Subcutaneous abdominal adipose tissue (tissue), 5 donors: ENCODE results near the gene ZNF345.
A peak's percentile ranks its signal among the peaks of the same experiment; 100 is the strongest.

Experiments
- H3K27ac ChIP-seq: one replicate; pipeline ENCODE4 v1.7.0; 2013; ENCODE audit warnings: low read depth, mild to moderate bottlenecking, inconsistent platforms, low read length, moderate library complexity
- H3K27me3 ChIP-seq, 5 donors: one replicate each; pipeline ENCODE4 v1.7.0; 2013; ENCODE audit warnings: low read length in 5 of 5, inconsistent platforms in 1 of 5; ENCODE audit not compliant: control insufficient read depth in 5 of 5, insufficient read depth in 4 of 5
- H3K36me3 ChIP-seq, 5 donors: one replicate each; pipeline ENCODE4 v1.7.0; 2013; ENCODE audit warnings: low read length in 5 of 5; ENCODE audit not compliant: control insufficient read depth in 5 of 5, insufficient read depth in 5 of 5
- H3K4me1 ChIP-seq, 5 donors: one replicate each; pipeline ENCODE4 v1.7.0; 2013; ENCODE audit warnings: low read length in 5 of 5, mild to moderate bottlenecking in 3 of 5, moderate library complexity in 1 of 5; ENCODE audit not compliant: control insufficient read depth in 5 of 5, insufficient read depth in 5 of 5
- H3K4me3 ChIP-seq, 5 donors: one replicate each; pipeline ENCODE4 v1.7.0; 2013; ENCODE audit warnings: low read length in 5 of 5, low read depth in 1 of 5
- H3K9ac ChIP-seq, 5 donors: one replicate each; pipeline ENCODE4 v1.7.0; 2013; ENCODE audit warnings: low read length in 5 of 5, mild to moderate bottlenecking in 4 of 5, moderate library complexity in 3 of 5
- H3K9me3 ChIP-seq, 5 donors: one replicate each; pipeline ENCODE4 v1.7.0; 2013; ENCODE audit warnings: low read length in 5 of 5; ENCODE audit not compliant: control insufficient read depth in 5 of 5
- donor health status: healthy.
- donor health status: healthy.
- donor health status: healthy.
- donor health status: healthy.
- donor health status: healthy.

ZNF345 gene

DNA sequence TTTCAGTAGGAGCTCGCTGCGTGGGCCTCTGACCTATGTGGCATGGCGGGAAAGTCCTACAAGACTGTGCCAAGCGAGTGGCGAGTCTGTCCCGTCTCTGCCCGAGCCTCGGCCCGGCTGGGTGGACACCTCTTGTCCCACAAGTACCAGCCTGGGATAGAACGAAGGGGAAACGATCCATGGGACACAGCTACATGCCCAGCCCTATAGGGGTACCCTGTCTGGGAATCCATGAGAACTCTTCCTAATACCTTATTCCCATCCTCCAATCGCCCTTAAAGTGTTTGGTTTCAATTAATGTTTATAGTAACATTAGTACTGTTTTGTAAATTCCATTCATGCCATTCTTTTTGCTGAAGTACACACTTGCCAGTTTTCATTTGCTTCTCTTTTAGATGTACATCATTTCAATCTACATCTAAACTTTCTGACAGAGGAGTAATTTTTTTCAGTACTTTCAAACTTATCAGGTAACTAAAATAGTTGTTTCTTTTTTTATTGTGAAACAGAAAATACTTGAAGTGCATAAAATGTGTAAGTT is 11.8 kb upstream of the ZNF345 start:
- H3K36me3 ChIP-seq, result peaks cover 0 to 12% (median 7%) of the 10 kb centered on the region in 5 donors
- H3K9ac ChIP-seq, result peak overlapping the region; percentile 82 to 95 (median 84)
- peak overlapping the region; percentile 89 for H3K27ac ChIP-seq
- peaks cover 2 to 21% (median 18%) of the 10 kb centered on the region in 5 donors for H3K4me1 ChIP-seq
- no peaks in the 10 kb centered on the region for H3K27me3 ChIP-seq
- peak overlapping the region; percentile 93 to 100 (median 98) for H3K4me3 ChIP-seq
- peaks cover 5 to 26% (median 21%) of the 10 kb centered on the region in 5 donors for H3K9me3 ChIP-seq

DNA sequence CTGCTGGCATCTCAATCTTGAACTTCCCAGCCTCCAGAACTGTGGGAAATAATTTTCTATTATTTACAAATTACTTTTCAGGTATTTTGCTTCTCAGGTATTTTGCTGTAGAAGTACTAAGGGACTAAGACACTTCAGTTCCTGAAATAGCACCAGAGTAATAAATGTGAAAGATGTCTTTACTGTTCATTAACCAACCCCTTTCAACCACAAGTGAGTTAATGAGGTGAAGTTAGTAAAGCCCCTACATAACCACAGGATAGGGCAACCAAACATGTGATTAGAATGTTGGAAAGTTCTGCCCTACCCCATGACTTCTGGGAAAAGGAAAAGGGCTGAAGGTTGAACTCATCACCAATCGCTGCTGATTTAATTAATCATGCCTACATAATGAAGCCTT is 2.7 kb upstream of the ZNF345 start:
- Histone ChIP-seq H3K9ac (no peak overlapping the region), H3K27ac (peak overlapping the region; percentile 81), H3K36me3 (peaks cover 0 to 5% (median 2%) of the 10 kb centered on the region in 5 donors), H3K27me3 (no peaks in the 10 kb centered on the region), H3K9me3 (no peaks in the 10 kb centered on the region), H3K4me3 (no peak overlapping the region), H3K4me1 (peaks cover 0 to 23% (median 22%) of the 10 kb centered on the region in 5 donors)

DNA sequence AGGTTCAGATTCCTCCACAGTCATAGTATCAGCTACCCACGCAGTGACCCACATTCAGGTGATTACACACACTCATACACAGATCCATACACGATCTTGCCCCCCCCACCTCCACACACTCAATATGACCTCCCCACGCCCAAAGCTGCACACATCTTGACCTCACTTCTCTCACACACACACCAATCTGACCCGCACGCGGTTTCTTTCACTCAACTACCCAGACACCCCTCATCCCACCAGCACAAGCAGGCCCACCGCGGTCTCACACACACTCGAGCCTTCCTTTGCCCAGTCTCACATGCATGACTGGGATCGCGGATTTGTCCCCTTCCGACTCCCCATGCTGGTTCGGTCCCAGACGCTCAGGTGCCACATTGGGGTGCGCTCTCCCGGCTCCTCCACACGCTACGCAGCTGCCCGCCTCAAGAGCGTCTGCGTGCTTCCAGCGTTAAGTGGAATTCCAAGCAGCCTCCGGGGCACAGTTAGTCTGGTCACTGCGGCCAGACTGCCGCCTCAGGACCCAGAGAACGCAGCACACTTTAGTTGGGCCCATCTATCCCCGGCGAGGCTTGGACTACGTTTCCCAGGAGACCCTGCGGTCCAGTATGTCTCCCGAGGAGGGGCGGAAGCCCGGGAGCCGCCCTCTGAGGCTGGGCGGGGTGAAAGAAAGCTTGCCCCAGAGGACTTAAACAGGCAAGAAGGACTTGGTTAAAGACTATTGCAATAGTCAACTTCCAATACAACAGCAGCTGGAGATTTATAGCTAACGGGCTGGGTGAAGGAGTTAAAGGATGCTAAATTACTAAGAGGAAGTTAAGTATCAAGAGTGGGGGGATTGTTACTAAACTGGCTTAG is 746 bp upstream of the ZNF345 start:
- Histone ChIP-seq H3K4me3 (peak overlapping the region; percentile 91 to 99 (median 94)), H3K27me3 (no peaks in the 10 kb centered on the region), H3K4me1 (peaks cover 0 to 23% (median 22%) of the 10 kb centered on the region in 5 donors), H3K27ac (peak overlapping the region; percentile 81), H3K36me3 (peaks cover 4 to 14% (median 9%) of the 10 kb centered on the region in 5 donors), H3K9me3 (peaks cover 0 to 11% (median 2%) of the 10 kb centered on the region in 5 donors), H3K9ac (peak overlapping the region; percentile 79 to 97 (median 94))

DNA sequence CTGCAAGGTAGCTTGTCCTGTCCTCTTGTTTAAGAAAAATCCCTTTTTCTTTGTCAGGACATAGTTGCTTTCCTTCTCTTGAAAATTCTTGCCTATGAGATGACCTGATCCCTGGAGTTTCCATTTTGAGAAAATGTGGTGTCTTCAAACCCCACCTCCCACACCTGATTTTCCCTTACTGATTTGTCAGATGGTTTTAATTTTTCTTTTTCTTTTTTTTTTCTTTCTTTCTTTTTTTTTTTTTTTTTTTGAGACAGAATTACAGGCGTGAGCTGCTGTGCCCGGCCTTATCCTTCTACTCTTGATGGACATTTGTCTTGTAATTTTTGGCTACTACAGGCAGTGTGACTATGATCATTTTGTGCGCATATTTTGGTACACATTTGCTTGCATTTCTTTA is 1.2 kb downstream of the ZNF345 start:
- H3K4me1 ChIP-seq, result peaks cover 0 to 23% (median 22%) of the 10 kb centered on the region in 5 donors
- H3K27ac ChIP-seq, result no peak overlapping the region
- peak overlapping the region; percentile 91 to 99 (median 94) for H3K4me3 ChIP-seq
- H3K9me3 ChIP-seq, result peaks cover 0 to 22% (median 4%) of the 10 kb centered on the region in 5 donors
- H3K9ac ChIP-seq, result peak overlapping the region in 1 of 5 donors; percentile 94
- H3K27me3 ChIP-seq, result no peaks in the 10 kb centered on the region
- peaks cover 4 to 26% (median 17%) of the 10 kb centered on the region in 5 donors for H3K36me3 ChIP-seq

DNA sequence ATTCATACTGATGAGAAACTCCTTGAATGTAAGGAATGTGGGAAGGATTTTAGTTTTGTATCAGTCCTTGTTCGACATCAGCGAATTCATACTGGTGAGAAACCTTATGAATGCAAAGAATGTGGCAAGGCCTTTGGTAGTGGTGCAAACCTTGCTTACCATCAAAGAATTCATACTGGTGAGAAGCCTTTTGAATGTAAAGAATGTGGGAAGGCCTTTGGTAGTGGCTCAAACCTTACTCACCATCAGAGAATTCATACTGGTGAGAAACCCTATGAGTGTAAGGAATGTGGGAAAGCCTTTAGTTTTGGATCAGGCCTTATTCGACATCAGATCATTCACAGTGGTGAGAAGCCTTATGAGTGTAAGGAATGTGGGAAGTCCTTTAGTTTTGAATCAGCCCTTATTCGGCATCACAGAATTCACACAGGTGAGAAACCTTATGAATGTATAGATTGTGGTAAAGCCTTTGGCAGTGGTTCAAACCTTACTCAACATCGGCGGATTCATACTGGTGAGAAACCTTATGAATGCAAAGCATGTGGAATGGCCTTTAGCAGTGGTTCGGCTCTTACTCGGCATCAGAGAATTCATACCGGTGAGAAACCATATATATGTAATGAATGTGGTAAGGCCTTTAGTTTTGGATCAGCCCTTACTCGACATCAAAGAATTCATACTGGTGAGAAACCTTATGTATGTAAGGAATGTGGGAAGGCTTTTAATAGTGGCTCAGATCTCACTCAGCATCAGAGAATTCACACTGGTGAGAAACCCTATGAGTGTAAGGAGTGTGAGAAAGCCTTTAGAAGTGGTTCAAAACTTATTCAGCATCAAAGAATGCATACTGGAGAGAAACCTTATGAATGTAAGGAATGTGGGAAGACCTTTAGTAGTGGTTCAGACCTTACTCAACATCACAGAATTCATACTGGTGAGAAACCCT is 26.6 kb downstream of the ZNF345 start:
- peaks cover 77 to 97% (median 87%) of the 10 kb centered on the region in 5 donors for H3K9me3 ChIP-seq
- H3K27ac ChIP-seq, result no peak overlapping the region
- peaks cover 0 to 3% (median 0%) of the 10 kb centered on the region in 5 donors for H3K4me1 ChIP-seq
- H3K4me3 ChIP-seq, result peak overlapping the region; percentile 38 to 76 (median 56)
- peaks cover 26 to 49% (median 45%) of the 10 kb centered on the region in 5 donors for H3K36me3 ChIP-seq
- H3K9ac ChIP-seq, result no peak overlapping the region
- no peaks in the 10 kb centered on the region for H3K27me3 ChIP-seq

DNA sequence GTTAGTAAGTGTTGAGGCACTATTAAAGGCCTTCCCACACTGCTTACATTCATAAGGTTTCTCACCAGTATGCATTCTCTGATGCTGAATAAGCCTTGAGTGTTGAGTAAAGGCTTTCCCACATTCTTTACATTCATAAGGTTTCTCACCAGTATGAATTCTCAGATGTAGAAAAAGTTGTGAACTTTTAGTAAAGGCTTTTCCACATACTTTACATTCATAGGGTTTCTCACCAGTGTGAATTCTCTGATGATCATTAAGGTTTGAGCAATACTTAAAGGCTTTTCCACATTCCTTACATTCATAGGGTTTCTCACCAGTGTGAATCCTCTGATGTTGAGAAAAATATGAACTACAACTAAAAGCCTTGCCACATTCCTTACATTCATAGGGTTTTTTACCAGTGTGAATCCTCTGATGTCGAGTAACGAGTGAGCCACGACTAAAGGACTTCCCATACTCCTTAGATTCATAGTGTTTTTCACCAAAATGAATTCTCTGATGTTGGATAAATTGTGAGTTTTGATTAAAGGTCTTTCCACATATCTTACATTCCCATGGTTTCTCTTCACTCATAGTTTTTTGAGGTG is 41.2 kb downstream of the ZNF345 start:
- Histone ChIP-seq H3K27ac (no peak overlapping the region), H3K36me3 (peaks cover 32 to 64% (median 47%) of the 10 kb centered on the region in 5 donors), H3K27me3 (no peaks in the 10 kb centered on the region), H3K4me1 (peaks cover 0 to 2% (median 0%) of the 10 kb centered on the region in 5 donors), H3K9ac (no peak overlapping the region), H3K4me3 (peak overlapping the region; percentile 36 to 88 (median 59)), H3K9me3 (peaks cover 75 to 98% (median 92%) of the 10 kb centered on the region in 5 donors)

DNA sequence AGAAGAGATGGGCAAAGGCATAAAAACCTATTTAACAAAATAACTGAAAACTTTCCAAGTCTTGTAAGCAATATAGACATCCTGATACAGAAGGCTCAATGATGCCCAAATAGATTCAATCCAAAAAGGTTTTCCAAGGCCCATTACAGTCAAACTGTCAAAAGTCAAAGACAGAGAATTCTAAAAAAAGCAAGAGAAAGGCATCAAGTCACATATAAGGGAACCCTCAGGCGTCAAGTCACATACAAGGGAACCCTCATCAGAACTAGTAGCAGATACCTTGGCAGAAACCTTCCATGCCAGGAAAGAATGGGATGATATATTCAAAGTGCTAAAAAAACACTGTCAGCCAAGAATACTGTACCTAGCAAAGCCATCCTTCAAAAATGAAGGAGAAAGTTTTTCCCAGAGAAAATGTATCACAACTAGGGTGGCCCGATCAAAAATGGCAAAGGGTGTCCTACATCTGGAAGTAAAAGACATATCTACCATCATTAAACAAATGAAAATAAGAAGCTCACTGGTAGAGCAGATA is 44.2 kb downstream of the ZNF345 start:
- Histone ChIP-seq H3K36me3 (peaks cover 35 to 74% (median 58%) of the 10 kb centered on the region in 5 donors), H3K4me3 (peak overlapping the region; percentile 34 to 88 (median 55))

DNA sequence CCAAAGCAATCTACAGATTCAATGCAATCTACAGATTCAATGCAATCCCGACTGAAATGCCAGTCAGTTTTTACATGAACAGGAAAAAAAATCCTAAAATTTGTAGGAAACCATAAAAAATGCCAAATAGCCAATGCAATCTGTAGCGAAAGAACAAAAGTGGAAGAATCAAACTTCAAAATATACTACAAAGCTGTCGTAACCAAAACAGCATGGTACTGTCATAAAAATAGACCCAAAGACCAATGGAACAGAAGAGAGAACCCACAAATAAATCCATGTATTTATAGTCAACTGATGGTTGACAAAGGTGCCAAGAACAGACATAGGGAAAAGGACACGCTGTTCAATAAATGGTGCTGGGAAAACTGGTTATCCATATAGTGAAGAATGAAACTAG is 47.7 kb downstream of the ZNF345 start:
- Histone ChIP-seq H3K36me3 (peaks cover 18 to 62% (median 53%) of the 10 kb centered on the region in 5 donors), H3K4me1 (peaks cover 0 to 2% (median 0%) of the 10 kb centered on the region in 5 donors), H3K27me3 (no peaks in the 10 kb centered on the region), H3K9me3 (peaks cover 56 to 90% (median 81%) of the 10 kb centered on the region in 5 donors), H3K27ac (no peak overlapping the region), H3K4me3 (peak overlapping the region; percentile 27 to 60 (median 42)), H3K9ac (no peak overlapping the region)

More for the DNA sequence above, 44.2 kb downstream of the ZNF345 start:
- H3K27ac ChIP-seq, result no peak overlapping the region
- peaks cover 68 to 98% (median 88%) of the 10 kb centered on the region in 5 donors for H3K9me3 ChIP-seq
- no peak overlapping the region for H3K9ac ChIP-seq
- H3K27me3 ChIP-seq, result no peaks in the 10 kb centered on the region
- peaks cover 0 to 2% (median 0%) of the 10 kb centered on the region in 5 donors for H3K4me1 ChIP-seq
